Adrenal gland (tissue), 5 donors: ENCODE results near the gene RABGAP1L.

Experiments
- POLR2A ChIP-seq, 2 donors: fragments of 450-650 bp; IDR thresholded peaks; one replicate each; pipeline ENCODE4 v1.6.1; 2017; ENCODE audit warnings: antibody characterized with exemption in 2 of 2, mild to moderate bottlenecking in 2 of 2, moderate library complexity in 1 of 2
- TF ChIP-seq, protein P1 (sequence below), 6 experiments: fragments of 450-650 bp in 4 of 6; fragments of 200-600 bp in 2 of 6; sonication (generic) in 1 of 6; IDR thresholded peaks; 1 replicate in 5 of 6; 2 replicates in 1 of 6; pipeline versions ENCODE4 v1.5.1 to v1.8.0; 2016 to 2021; ENCODE audit warnings: antibody characterized with exemption in 6 of 6, mild to moderate bottlenecking in 2 of 6, moderate library complexity in 1 of 6
- donor health status: DM: no; HTN: no; CAD: no.

DNA sequence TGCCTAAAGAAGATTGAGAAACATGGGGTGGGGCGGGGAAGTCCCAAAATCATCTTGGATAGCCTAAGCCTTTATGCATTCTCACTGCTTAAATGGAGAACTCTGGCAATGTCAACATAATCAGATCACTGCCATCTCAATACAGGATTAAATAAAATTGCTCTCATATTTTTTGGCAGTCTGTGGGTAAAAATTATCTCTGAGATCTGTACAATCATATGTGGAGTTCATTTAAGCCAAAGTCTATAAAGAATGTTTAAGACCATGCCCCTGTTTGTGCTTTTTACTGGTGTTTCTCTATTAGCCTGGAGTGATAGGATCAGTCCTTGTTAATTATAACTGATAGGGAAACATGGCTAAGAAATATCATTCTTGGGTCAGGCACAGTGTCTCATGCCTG lies 424.8 kb downstream of the RABGAP1L start:
- TF ChIP-seq, protein P1, sequence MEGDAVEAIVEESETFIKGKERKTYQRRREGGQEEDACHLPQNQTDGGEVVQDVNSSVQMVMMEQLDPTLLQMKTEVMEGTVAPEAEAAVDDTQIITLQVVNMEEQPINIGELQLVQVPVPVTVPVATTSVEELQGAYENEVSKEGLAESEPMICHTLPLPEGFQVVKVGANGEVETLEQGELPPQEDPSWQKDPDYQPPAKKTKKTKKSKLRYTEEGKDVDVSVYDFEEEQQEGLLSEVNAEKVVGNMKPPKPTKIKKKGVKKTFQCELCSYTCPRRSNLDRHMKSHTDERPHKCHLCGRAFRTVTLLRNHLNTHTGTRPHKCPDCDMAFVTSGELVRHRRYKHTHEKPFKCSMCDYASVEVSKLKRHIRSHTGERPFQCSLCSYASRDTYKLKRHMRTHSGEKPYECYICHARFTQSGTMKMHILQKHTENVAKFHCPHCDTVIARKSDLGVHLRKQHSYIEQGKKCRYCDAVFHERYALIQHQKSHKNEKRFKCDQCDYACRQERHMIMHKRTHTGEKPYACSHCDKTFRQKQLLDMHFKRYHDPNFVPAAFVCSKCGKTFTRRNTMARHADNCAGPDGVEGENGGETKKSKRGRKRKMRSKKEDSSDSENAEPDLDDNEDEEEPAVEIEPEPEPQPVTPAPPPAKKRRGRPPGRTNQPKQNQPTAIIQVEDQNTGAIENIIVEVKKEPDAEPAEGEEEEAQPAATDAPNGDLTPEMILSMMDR (IDR thresholded peaks at IDR 0.05): no peak
- TF ChIP-seq POLR2A (IDR thresholded peaks at IDR 0.05): no peak
